OCI-LY3 (cell line): ENCODE data around the gene ZNF644.

Experiments used
- EZH2phosphoT487 ChIP-seq: fragments of 200-600 bp; shearing (Covaris generic); IDR thresholded peaks from 2 replicates; pipeline ENCODE4 v1.6.1; 2018; ENCODE audit warnings: antibody characterized with exemption, mixed run types, low read depth
- TF ChIP-seq, protein P1 (sequence below): fragments of 200-600, 300-600 bp; sonication (generic); IDR thresholded peaks from 2 replicates; pipeline ENCODE4 v1.5.1; 2014; ENCODE audit warnings: antibody characterized with exemption, low read length, low read depth

DNA sequence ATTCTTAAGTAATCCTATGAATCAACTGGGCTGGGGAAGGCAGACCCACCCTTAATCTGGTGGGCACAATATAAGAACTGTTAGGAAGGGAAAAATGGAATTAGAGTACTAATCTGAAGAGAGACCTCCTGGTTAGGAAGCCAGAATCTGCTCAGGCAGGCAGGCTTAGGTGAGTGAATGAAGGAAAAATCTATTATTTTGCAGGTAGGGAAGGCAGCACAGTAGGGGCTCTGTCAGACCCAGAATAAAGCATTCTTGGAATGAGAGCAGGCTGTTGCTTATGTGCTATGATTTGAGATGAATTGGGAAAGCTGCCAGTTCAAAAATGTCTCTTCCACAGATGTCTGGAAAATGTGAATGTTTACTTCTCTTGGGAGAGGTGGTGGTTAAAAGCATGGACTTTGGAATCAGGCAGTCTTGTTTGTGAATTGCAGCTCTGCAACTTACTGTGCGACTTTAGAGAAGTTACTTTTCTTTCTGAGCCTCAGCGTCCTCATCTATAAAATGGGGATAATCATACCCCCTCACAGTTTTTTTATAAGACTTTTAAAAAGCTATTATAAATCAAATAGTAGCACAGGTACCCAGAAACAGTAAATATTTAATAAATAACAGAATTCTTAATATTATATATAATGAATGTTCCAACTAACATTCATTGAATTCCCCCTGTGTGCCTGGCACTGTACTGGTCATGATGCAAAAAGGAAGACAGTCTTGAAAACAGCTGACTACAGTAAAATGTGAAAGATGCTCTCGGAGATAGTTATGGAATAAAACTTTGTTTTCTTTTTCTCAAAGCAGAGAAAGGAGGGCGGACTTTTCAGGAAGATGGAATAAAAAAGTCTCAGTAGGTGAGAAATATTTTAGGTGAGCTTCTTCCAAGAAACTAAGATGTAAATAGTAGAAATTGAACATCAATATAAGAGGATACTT is 15.3 kb upstream of the ZNF644 start:
- TF ChIP-seq, protein P1, sequence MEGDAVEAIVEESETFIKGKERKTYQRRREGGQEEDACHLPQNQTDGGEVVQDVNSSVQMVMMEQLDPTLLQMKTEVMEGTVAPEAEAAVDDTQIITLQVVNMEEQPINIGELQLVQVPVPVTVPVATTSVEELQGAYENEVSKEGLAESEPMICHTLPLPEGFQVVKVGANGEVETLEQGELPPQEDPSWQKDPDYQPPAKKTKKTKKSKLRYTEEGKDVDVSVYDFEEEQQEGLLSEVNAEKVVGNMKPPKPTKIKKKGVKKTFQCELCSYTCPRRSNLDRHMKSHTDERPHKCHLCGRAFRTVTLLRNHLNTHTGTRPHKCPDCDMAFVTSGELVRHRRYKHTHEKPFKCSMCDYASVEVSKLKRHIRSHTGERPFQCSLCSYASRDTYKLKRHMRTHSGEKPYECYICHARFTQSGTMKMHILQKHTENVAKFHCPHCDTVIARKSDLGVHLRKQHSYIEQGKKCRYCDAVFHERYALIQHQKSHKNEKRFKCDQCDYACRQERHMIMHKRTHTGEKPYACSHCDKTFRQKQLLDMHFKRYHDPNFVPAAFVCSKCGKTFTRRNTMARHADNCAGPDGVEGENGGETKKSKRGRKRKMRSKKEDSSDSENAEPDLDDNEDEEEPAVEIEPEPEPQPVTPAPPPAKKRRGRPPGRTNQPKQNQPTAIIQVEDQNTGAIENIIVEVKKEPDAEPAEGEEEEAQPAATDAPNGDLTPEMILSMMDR, result no peak
- TF ChIP-seq EZH2phosphoT487, result no peak
